ENCODE data around the gene PRKCE.

DNA sequence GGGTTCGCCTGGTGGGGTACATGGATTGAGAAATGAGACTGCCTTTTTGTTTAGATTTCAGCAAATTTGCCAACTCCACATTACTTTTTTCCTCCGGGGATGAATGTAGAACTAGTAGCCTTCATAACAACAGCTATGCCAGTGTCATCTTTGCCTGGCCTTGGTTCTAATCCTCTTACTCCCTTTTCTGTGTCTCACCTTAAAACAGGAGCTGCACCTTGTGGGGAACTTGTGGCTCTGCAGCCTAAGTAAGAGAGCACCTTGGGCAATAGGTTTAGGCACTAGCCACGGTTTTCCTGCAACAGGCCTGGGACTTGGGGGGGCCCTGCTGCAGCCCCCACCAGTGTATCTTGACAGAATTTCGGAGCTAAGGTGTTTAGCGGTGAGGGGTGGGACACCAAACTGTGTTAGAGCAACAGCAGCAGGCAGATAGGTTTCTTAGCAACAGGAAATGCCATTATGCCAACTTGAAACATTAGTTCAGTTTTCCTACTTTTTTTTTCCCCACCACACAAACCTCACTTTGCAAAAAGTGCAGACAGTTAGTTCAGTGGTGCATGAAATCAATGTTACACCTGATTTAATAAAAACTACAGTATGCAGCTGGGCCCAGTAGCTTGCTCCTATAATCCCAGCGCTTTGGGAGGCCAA lies 173.7 kb downstream of the PRKCE start:
- TF ChIP-seq, protein P1, sequence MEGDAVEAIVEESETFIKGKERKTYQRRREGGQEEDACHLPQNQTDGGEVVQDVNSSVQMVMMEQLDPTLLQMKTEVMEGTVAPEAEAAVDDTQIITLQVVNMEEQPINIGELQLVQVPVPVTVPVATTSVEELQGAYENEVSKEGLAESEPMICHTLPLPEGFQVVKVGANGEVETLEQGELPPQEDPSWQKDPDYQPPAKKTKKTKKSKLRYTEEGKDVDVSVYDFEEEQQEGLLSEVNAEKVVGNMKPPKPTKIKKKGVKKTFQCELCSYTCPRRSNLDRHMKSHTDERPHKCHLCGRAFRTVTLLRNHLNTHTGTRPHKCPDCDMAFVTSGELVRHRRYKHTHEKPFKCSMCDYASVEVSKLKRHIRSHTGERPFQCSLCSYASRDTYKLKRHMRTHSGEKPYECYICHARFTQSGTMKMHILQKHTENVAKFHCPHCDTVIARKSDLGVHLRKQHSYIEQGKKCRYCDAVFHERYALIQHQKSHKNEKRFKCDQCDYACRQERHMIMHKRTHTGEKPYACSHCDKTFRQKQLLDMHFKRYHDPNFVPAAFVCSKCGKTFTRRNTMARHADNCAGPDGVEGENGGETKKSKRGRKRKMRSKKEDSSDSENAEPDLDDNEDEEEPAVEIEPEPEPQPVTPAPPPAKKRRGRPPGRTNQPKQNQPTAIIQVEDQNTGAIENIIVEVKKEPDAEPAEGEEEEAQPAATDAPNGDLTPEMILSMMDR (IDR thresholded peaks at IDR 0.05; ENCODE audit: poor library complexity): no peak
- TF ChIP-seq EZH2phosphoT487 (IDR thresholded peaks at IDR 0.05; ENCODE audit: low read depth, severe bottlenecking, unreplicated experiment): no peak
